ENCODE results near the gene CYTH2.
"Not testable (repeated sequence)": the region's sequence is repeated elsewhere in the genome, so short reads cannot be mapped to it uniquely, and the experiment has no call there.

Gene CYTH2

GRCh38 chr19:48478339-48479256 lies 9.4 kb downstream of the CYTH2 start:
- no peak for DNase-seq

- no peak for DNase-seq
Measured at GRCh38 chr19:48479686-48480085, 10.5 kb downstream of the CYTH2 start.

- peak; percentile 53 for DNase-seq
Measured at GRCh38 chr19:48480183-48480557, 11.0 kb downstream of the CYTH2 start.

- no peak for DNase-seq
Measured at GRCh38 chr19:48480558-48481500, 11.7 kb downstream of the CYTH2 start.

- no peak for DNase-seq
Measured at GRCh38 chr19:48481846-48482639, 12.9 kb downstream of the CYTH2 start.

- no peak for DNase-seq
Measured at GRCh38 chr19:48483301-48483700, 14.1 kb downstream of the CYTH2 start.

GRCh38 chr19:48484247-48484893 lies 15.2 kb downstream of the CYTH2 start:
- DNase-seq: no peak

- no peak for DNase-seq
Measured at GRCh38 chr19:48484931-48485612, 15.9 kb downstream of the CYTH2 start.

- not testable (repeated sequence) for DNase-seq
Measured at GRCh38 chr19:48486706-48487105, 17.5 kb downstream of the CYTH2 start.

GRCh38 chr19:48487544-48487943 lies 18.4 kb downstream of the CYTH2 start:
- DNase-seq: no peak

GRCh38 chr19:48487948-48488347 lies 18.8 kb downstream of the CYTH2 start:
- peak; percentile 48 for DNase-seq

GRCh38 chr19:48488478-48488877 lies 19.3 kb downstream of the CYTH2 start:
- DNase-seq: not testable (repeated sequence)

- DNase-seq: peak; percentile 72
Measured at GRCh38 chr19:48489608-48490216, 20.5 kb downstream of the CYTH2 start.

GRCh38 chr19:48490981-48491792 lies 22.0 kb downstream of the CYTH2 start:
- DNase-seq: peak; percentile 29

GRCh38 chr19:48491793-48492123 lies 22.6 kb downstream of the CYTH2 start:
- no peak for DNase-seq

GRCh38 chr19:48492925-48493717 lies 24.0 kb downstream of the CYTH2 start:
- peak; percentile 96 for DNase-seq

- DNase-seq: no peak
Measured at GRCh38 chr19:48493718-48494401, 24.7 kb downstream of the CYTH2 start.

- peak; percentile 31 for DNase-seq
Measured at GRCh38 chr19:48495396-48495795, 26.2 kb downstream of the CYTH2 start.
